CD4-positive, CD25-positive, alpha-beta regulatory T cell (primary cell): Measurements from ENCODE around the gene SLC9A7. TPM values are rescaled to one million over a fixed set of nuclear protein-coding genes. Genes with fewer than 3 reads are reported as not detected.
A peak's percentile ranks its signal among the peaks of the same experiment; 100 is the strongest.

Experiments used
- ATAC-seq, 2 donors: fragments of 150-1000 bp; cut with Tn5 transposase; one replicate each; pipeline ENCODE4 v1.10.0; 2021; ENCODE audit warnings: low read depth in 2 of 2, moderate number of reproducible peaks in 2 of 2, moderate library complexity in 1 of 2
- DNase-seq, 3 donors: peaks; one replicate each; pipeline versions ENCODE4 v3.0.0 to v3.0.0-alpha.2; 2012 to 2022; ENCODE audit warnings: mixed read lengths in 1 of 3
- H3K27ac ChIP-seq: one replicate; pipeline ENCODE4 v1.7.0; 2013; ENCODE audit warnings: mild to moderate bottlenecking, low read length; ENCODE audit not compliant: insufficient read depth, poor library complexity, severe bottlenecking
- H3K27me3 ChIP-seq: one replicate; pipeline ENCODE4 v1.7.0; 2013; ENCODE audit warnings: low read length; ENCODE audit not compliant: control insufficient read depth, insufficient read depth
- H3K36me3 ChIP-seq: one replicate; pipeline ENCODE4 v1.7.0; 2013; ENCODE audit warnings: mild to moderate bottlenecking, low read length, moderate library complexity; ENCODE audit not compliant: control insufficient read depth, insufficient read depth
- H3K4me1 ChIP-seq: 2 replicates; pipeline ENCODE4 v1.7.0; 2013; ENCODE audit warnings: mild to moderate bottlenecking, low read length; ENCODE audit not compliant: insufficient read depth, control insufficient read depth, poor library complexity, severe bottlenecking
- H3K4me3 ChIP-seq: one replicate; pipeline ENCODE4 v1.7.0; 2013; ENCODE audit warnings: low read depth, mild to moderate bottlenecking, low read length, moderate library complexity
- H3K9me3 ChIP-seq, 2 experiments: 1 replicate in 1 of 2; 2 replicates in 1 of 2; pipeline ENCODE4 v1.7.0; 2013; ENCODE audit warnings: low read length in 2 of 2, mild to moderate bottlenecking in 1 of 2, moderate library complexity in 1 of 2; ENCODE audit not compliant: control insufficient read depth in 2 of 2
- H3K27ac Mint-ChIP-seq, 3 donors: one replicate each; pipeline ENCODE4 v1.8.0; 2020 to 2022; ENCODE audit warnings: mild to moderate bottlenecking in 3 of 3, mixed read lengths in 3 of 3, moderate library complexity in 2 of 3
- H3K27me3 Mint-ChIP-seq: one replicate; pipeline ENCODE4 v1.8.0; 2022; ENCODE audit warnings: mild to moderate bottlenecking, mixed read lengths
- H3K36me3 Mint-ChIP-seq: one replicate; pipeline ENCODE4 v1.8.0; 2020; ENCODE audit warnings: mixed read lengths
- H3K4me1 Mint-ChIP-seq, 4 donors: one replicate each; pipeline ENCODE4 v1.8.0; 2020 to 2022; ENCODE audit warnings: mixed read lengths in 4 of 4, mild to moderate bottlenecking in 1 of 4
- H3K4me3 Mint-ChIP-seq, 4 donors: one replicate each; pipeline ENCODE4 v1.8.0; 2020 to 2022; ENCODE audit warnings: mild to moderate bottlenecking in 4 of 4, mixed read lengths in 4 of 4, moderate library complexity in 3 of 4
- H3K9me3 Mint-ChIP-seq, 7 donors: one replicate each; pipeline ENCODE4 v1.8.0; 2020 to 2022; ENCODE audit warnings: mixed read lengths in 7 of 7, mild to moderate bottlenecking in 3 of 7, moderate library complexity in 2 of 7
- polyA plus RNA-seq, 4 donors: library from polyadenylated mRNA; unstranded; fragments of 300-500 nt; fragmentation: Illumina TruSeq; gene quantifications; one replicate each; pipeline ENCODE4 v1.2.3, GENCODE V29; 2021
- total RNA-seq: library from RNA; stranded (reverse); gene quantifications from one replicate; pipeline ENCODE4 v1.2.3, GENCODE V29; 2022

Gene SLC9A7
- total and polyA plus RNA-seq, 5 donors from 2014 or later = 3.6 to 6.4 (median 4.2) TPM

- no peak overlapping the region for H3K27ac ChIP-seq
- H3K9me3 Mint-ChIP-seq = peaks cover 0 to 2% (median 0%) of the 10 kb centered on the region in 7 donors
Measured at GRCh38 chrX:46750889-46751288, 8.0 kb downstream of the SLC9A7 start.

GRCh38 chrX:46744009-46744408 lies 14.9 kb downstream of the SLC9A7 start:
- no peaks in the 10 kb centered on the region for H3K36me3 ChIP-seq
- Mint-ChIP-seq H3K27me3 (no peaks in the 10 kb centered on the region), H3K9me3 (peaks cover 0 to 2% (median 0%) of the 10 kb centered on the region in 7 donors), H3K27ac (no peak overlapping the region), H3K36me3 (peaks cover 6% of the 10 kb centered on the region), H3K4me1 (peaks cover 0 to 11% (median 5%) of the 10 kb centered on the region in 4 donors), H3K4me3 (no peak overlapping the region)
- H3K4me1 ChIP-seq = no peaks in the 10 kb centered on the region
- H3K27me3 ChIP-seq = no peaks in the 10 kb centered on the region
- H3K9me3 ChIP-seq = peaks cover 0 to 4% of the 10 kb centered on the region in 2 experiments
- DNase-seq (no peak), ATAC-seq (no peak)
- H3K27ac ChIP-seq = no peak overlapping the region
- H3K4me3 ChIP-seq = no peak overlapping the region

More at GRCh38 chrX:46750889-46751288, 8.0 kb downstream of the SLC9A7 start:
- H3K27me3 ChIP-seq = no peaks in the 10 kb centered on the region
- Mint-ChIP-seq H3K4me3 (no peak overlapping the region), H3K4me1 (peaks cover 0 to 17% (median 10%) of the 10 kb centered on the region in 4 donors), H3K27ac (no peak overlapping the region), H3K27me3 (no peaks in the 10 kb centered on the region), H3K36me3 (no peaks in the 10 kb centered on the region)
- DNase-seq (no peak), ATAC-seq (no peak)
- no peaks in the 10 kb centered on the region for H3K9me3 ChIP-seq
- no peaks in the 10 kb centered on the region for H3K36me3 ChIP-seq
- H3K4me3 ChIP-seq = no peak overlapping the region
- H3K4me1 ChIP-seq = no peaks in the 10 kb centered on the region

- peaks cover 6% of the 10 kb centered on the region for H3K36me3 Mint-ChIP-seq
Measured at GRCh38 chrX:46743046-46743445, 15.9 kb downstream of the SLC9A7 start.

GRCh38 chrX:46739736-46740135 lies 19.2 kb downstream of the SLC9A7 start:
- ATAC-seq (no peak), DNase-seq (no peak)

More at GRCh38 chrX:46743046-46743445, 15.9 kb downstream of the SLC9A7 start:
- Mint-ChIP-seq H3K4me3 (no peak overlapping the region), H3K9me3 (peaks cover 0 to 2% (median 0%) of the 10 kb centered on the region in 7 donors), H3K27ac (no peak overlapping the region), H3K27me3 (no peaks in the 10 kb centered on the region), H3K4me1 (peaks cover 0 to 5% (median 3%) of the 10 kb centered on the region in 4 donors)
- Histone ChIP-seq H3K4me3 (no peak overlapping the region), H3K27ac (no peak overlapping the region), H3K4me1 (no peaks in the 10 kb centered on the region), H3K36me3 (no peaks in the 10 kb centered on the region), H3K27me3 (no peaks in the 10 kb centered on the region), H3K9me3 (peaks cover 0 to 4% of the 10 kb centered on the region in 2 experiments)
- DNase-seq (no peak), ATAC-seq (no peak)

GRCh38 chrX:46737462-46737861 lies 21.5 kb downstream of the SLC9A7 start:
- no peak overlapping the region for H3K27ac Mint-ChIP-seq
- H3K36me3 Mint-ChIP-seq = no peaks in the 10 kb centered on the region
- Histone ChIP-seq H3K36me3 (no peaks in the 10 kb centered on the region), H3K27ac (no peak overlapping the region), H3K4me3 (no peak overlapping the region), H3K27me3 (no peaks in the 10 kb centered on the region), H3K4me1 (no peaks in the 10 kb centered on the region), H3K9me3 (peaks cover 17 to 18% of the 10 kb centered on the region in 2 experiments)
- H3K4me3 Mint-ChIP-seq = no peak overlapping the region
- DNase-seq (no peak), ATAC-seq (no peak)
- H3K9me3 Mint-ChIP-seq = peaks cover 0 to 15% (median 8%) of the 10 kb centered on the region in 7 donors
- peaks cover 0 to 3% (median 0%) of the 10 kb centered on the region in 4 donors for H3K4me1 Mint-ChIP-seq
- H3K27me3 Mint-ChIP-seq = no peaks in the 10 kb centered on the region

More at GRCh38 chrX:46739736-46740135, 19.2 kb downstream of the SLC9A7 start:
- Mint-ChIP-seq H3K36me3 (peaks cover 6% of the 10 kb centered on the region), H3K4me3 (no peak overlapping the region), H3K4me1 (peaks cover 0 to 5% (median 3%) of the 10 kb centered on the region in 4 donors), H3K9me3 (peaks cover 0 to 15% (median 8%) of the 10 kb centered on the region in 7 donors), H3K27me3 (no peaks in the 10 kb centered on the region), H3K27ac (no peak overlapping the region)
- Histone ChIP-seq H3K4me1 (no peaks in the 10 kb centered on the region), H3K27ac (no peak overlapping the region), H3K27me3 (no peaks in the 10 kb centered on the region), H3K4me3 (no peak overlapping the region), H3K9me3 (peaks cover 17 to 18% of the 10 kb centered on the region in 2 experiments), H3K36me3 (no peaks in the 10 kb centered on the region)

- no peaks in the 10 kb centered on the region for H3K27me3 Mint-ChIP-seq
- ATAC-seq = no peak
Measured at GRCh38 chrX:46737041-46737440, 21.9 kb downstream of the SLC9A7 start.

GRCh38 chrX:46735622-46736021 lies 23.3 kb downstream of the SLC9A7 start:
- Histone ChIP-seq H3K36me3 (no peaks in the 10 kb centered on the region), H3K27me3 (no peaks in the 10 kb centered on the region), H3K9me3 (peaks cover 13 to 18% of the 10 kb centered on the region in 2 experiments), H3K27ac (no peak overlapping the region), H3K4me3 (no peak overlapping the region), H3K4me1 (no peaks in the 10 kb centered on the region)
- H3K36me3 Mint-ChIP-seq = no peaks in the 10 kb centered on the region
- peaks cover 0 to 15% (median 8%) of the 10 kb centered on the region in 7 donors for H3K9me3 Mint-ChIP-seq
- no peak for ATAC-seq
- peak overlapping the region in 1 of 3 donors; percentile 78 for H3K27ac Mint-ChIP-seq
- no peak for DNase-seq
- H3K4me1 Mint-ChIP-seq = no peaks in the 10 kb centered on the region
- no peak overlapping the region for H3K4me3 Mint-ChIP-seq
- H3K27me3 Mint-ChIP-seq = no peaks in the 10 kb centered on the region

More at GRCh38 chrX:46737041-46737440, 21.9 kb downstream of the SLC9A7 start:
- Mint-ChIP-seq H3K4me3 (no peak overlapping the region), H3K27ac (no peak overlapping the region), H3K9me3 (peaks cover 0 to 16% (median 8%) of the 10 kb centered on the region in 7 donors), H3K36me3 (no peaks in the 10 kb centered on the region), H3K4me1 (no peaks in the 10 kb centered on the region)
- H3K4me1 ChIP-seq = no peaks in the 10 kb centered on the region
- no peak overlapping the region for H3K4me3 ChIP-seq
- H3K27me3 ChIP-seq = no peaks in the 10 kb centered on the region
- H3K9me3 ChIP-seq = peaks cover 17 to 18% of the 10 kb centered on the region in 2 experiments
- no peak overlapping the region for H3K27ac ChIP-seq
- no peak for DNase-seq
- no peaks in the 10 kb centered on the region for H3K36me3 ChIP-seq

GRCh38 chrX:46733226-46733625 lies 25.7 kb downstream of the SLC9A7 start:
- H3K27ac ChIP-seq = no peak overlapping the region
- no peaks in the 10 kb centered on the region for H3K4me1 ChIP-seq
- peaks cover 0 to 3% (median 0%) of the 10 kb centered on the region in 4 donors for H3K4me1 Mint-ChIP-seq
- DNase-seq = no peak
- no peak overlapping the region for H3K4me3 Mint-ChIP-seq
- no peaks in the 10 kb centered on the region for H3K27me3 Mint-ChIP-seq
- H3K9me3 ChIP-seq = peaks cover 13 to 18% of the 10 kb centered on the region in 2 experiments
- no peak overlapping the region for H3K27ac Mint-ChIP-seq
- H3K36me3 Mint-ChIP-seq = no peaks in the 10 kb centered on the region
- no peaks in the 10 kb centered on the region for H3K36me3 ChIP-seq
- H3K4me3 ChIP-seq = no peak overlapping the region
- ATAC-seq = no peak
- no peaks in the 10 kb centered on the region for H3K27me3 ChIP-seq
- H3K9me3 Mint-ChIP-seq = peaks cover 0 to 15% (median 8%) of the 10 kb centered on the region in 7 donors
